ENCODE measurements around the gene PRRC2C.

Gene PRRC2C

DNA sequence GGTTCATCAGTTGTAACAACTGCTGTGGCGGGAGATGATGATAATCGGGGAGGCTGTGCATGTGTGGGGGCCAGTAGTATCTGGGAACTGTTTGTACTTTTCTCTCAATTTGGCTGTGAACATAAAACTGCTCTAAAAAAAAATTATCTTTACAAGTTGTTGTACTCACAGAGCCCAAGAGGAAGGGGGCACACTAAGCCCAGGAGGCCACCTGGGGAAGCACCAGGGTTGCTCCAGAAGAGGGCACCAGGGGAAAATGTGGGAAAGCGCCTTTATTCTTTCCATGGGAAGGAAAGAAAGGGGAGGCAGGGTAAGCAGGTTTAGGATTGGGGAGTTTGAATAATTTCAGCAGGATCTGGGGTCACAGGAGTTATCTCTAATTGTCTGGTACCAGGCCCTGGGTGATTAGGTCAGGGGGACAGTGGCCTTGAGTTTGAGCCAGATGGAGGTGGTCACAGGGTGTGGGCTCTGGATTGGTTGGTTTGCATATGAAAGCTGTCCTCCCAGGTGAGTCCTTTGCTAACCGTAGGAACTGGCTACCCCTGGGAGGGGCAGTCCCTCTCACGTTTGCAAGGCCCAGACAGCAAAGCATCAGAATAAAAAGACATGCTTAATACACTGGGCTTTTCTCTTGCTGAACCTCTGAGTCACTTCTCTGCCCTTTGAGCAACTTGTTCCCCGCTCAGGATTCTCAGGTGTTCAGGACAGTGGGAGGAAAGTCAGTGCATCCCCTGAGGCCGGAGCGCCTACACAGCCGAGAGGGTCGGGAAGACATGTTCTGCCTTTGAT lies 155.9 kb downstream of the PRRC2C start:
- DNase-seq: no peak

DNA sequence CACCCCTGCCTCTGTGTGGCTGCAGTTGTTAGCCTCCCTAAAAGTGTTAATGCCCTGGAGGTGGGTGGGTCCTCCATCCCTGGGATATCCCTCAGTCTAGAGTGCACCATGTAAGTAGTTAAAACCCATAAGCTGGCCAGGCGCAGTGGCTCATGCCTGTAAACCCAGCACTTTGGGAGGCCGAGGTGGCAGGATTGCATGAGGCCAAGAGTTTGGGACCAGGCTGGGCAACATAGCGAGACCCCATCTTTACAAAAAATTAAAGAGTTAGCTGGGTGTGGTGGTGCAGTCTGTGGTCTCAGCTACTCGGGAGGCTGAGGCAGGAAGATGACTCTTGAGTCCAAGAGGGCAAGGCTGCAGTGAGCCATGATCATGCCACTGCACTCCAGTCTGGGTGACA lies 156.9 kb downstream of the PRRC2C start:
- DNase-seq: no peak

Data from activated CD4-positive, alpha-beta T cell treated with anti-CD3 and anti-CD28 coated beads, Interleukin-2, amount 50 U/mL, for 4 hours (primary cell).